NT2/D1 (cell line): ENCODE measurements around the gene S100A9.

Source experiments
- YY1 ChIP-seq: IDR thresholded peaks from 2 replicates; pipeline ENCODE4 v1.6.1; 2011; ENCODE audit not compliant: insufficient read length, insufficient read depth
- ZNF274 ChIP-seq: IDR thresholded peaks from 2 replicates; pipeline ENCODE4 v1.6.1; 2011; ENCODE audit warnings: mild to moderate bottlenecking, low read depth, low read length

DNA sequence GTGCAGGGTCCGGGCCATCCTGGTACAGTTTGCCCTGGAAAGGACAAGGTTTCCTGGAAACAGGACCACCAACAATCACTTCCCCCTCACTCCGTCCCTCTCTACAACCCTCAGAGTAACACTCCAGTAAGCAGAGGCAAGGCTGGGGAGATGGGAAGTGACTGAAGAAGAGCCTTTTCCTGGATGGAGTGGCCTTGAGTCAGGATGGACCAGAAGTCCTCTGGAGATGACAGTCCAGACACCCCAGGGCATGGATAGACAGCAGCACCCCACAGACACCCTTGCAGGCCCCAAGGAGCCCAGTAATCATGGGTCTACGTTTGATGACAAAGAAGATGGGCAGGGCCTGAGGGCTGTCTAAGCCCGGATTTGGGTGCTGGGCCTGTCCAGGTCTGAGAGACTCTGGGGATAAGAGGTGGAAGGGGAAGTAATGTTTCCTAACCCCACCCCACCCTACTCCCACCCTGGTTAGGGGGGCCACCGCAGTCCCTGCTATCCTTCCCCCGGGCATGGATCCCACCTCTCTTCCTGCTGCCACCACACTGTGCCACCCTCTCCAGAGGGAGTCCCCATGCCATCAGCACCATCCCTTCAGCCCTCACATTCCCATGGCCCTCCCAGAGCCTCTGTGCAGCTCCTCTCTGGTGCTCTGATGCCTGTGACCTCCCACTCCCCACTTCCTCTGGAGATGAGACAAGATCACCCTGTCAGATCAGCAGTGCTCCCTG is 40.4 kb downstream of the S100A9 start:
- no peak for TF ChIP-seq YY1
- TF ChIP-seq ZNF274, result no peak
